Esophagus muscularis mucosa (tissue), 4 donors: ENCODE measurements around the gene UMODL1. TPM values are rescaled to one million over a fixed set of nuclear protein-coding genes. Genes with fewer than 3 reads are reported as not detected.

ENCODE experiments used
- DNase-seq: peaks from one replicate; pipeline ENCODE4 v3.0.0-alpha.2; 2017; ENCODE audit errors: extremely low spot score
- H3K27ac ChIP-seq, 4 donors: fragments of 200-600 bp; sonication (generic); replicated peaks in 1 of 4; 1 replicate in 3 of 4; 2 replicates in 1 of 4; pipeline ENCODE4 v1.5.1; 2016 to 2019; ENCODE audit warnings: mild to moderate bottlenecking in 1 of 4
- H3K27me3 ChIP-seq, 4 donors: fragments of 200-600 bp; sonication (generic); one replicate each; pipeline versions ENCODE4 v1.5.1 to v1.6.0; 2016 to 2019
- H3K36me3 ChIP-seq, 4 donors: fragments of 200-600 bp; sonication (generic); one replicate each; pipeline ENCODE4 v1.5.1; 2016 to 2019
- H3K4me1 ChIP-seq, 4 donors: fragments of 200-600 bp; sonication (generic); one replicate each; pipeline ENCODE4 v1.5.1; 2016 to 2019
- H3K4me3 ChIP-seq, 4 donors: fragments of 200-600 bp; sonication (generic); 1 replicate in 2 of 4; 2 replicates in 2 of 4; pipeline ENCODE4 v1.5.1; 2016 to 2019; ENCODE audit warnings: mild to moderate bottlenecking in 4 of 4, moderate library complexity in 1 of 4
- H3K9me3 ChIP-seq, 4 donors: fragments of 200-600 bp; sonication (generic); 1 replicate in 3 of 4; 2 replicates in 1 of 4; pipeline ENCODE4 v1.5.1; 2016 to 2019
- CTCF ChIP-seq, 3 experiments: fragments of 200-600 bp in 2 of 3; fragments of 450-650 bp in 1 of 3; sonication (generic) in 2 of 3; IDR thresholded peaks; one replicate each; pipeline ENCODE4 v1.5.1; 2017 to 2019; ENCODE audit warnings: antibody characterized with exemption in 3 of 3, mild to moderate bottlenecking in 2 of 3, moderate library complexity in 1 of 3
- EP300 ChIP-seq: sonication (generic); formaldehyde crosslinking; IDR thresholded peaks from one replicate; pipeline ENCODE4 v1.6.1; 2017; ENCODE audit warnings: antibody characterized with exemption
- POLR2A ChIP-seq: fragments of 450-650 bp; IDR thresholded peaks from one replicate; pipeline ENCODE4 v1.6.1; 2017; ENCODE audit warnings: antibody characterized with exemption, moderate library complexity, mild to moderate bottlenecking, low read depth
- POLR2AphosphoS5 ChIP-seq, 2 donors: sonication (generic); formaldehyde crosslinking; IDR thresholded peaks; one replicate each; pipeline ENCODE4 v1.6.1; 2017; ENCODE audit warnings: antibody characterized with exemption in 2 of 2
- WGBS: methylation state at CpG from one replicate; pipeline ENCODE4 v1.1.5; 2018; 5-methylcytosine and 5-hydroxymethylcytosine counted together
- intact Hi-C: fragments of 100-400 bp; cut with DNase I; formaldehyde crosslinking; loops from one replicate; pipeline ENCODE4 v1.15.1; 2023
- total RNA-seq, 4 donors: library from RNA; depleted of rRNA; stranded (reverse); fragments of >200 nt; gene quantifications; one replicate each; pipeline versions ENCODE4 v1.1.0 to v1.2.1, GENCODE V29; 2016

Gene UMODL1
- total RNA-seq, 4 donors from 2014 or later = 0.13 TPM; not detected in 3

GRCh38 chr21:42144679-42145568 lies 73.8 kb downstream of the UMODL1 start:
- no peak for TF ChIP-seq POLR2AphosphoS5 (IDR thresholded peaks at IDR 0.05)
- no peak for TF ChIP-seq EP300
- no peak for TF ChIP-seq POLR2A
- no peak for TF ChIP-seq CTCF (IDR thresholded peaks at IDR 0.05)
- peaks cover 0 to 6% (median 4%) of the 10 kb centered on the region in 4 donors for H3K4me1 ChIP-seq
- no peak overlapping the region for H3K27ac ChIP-seq
- no peak for DNase-seq
- H3K4me3 ChIP-seq = no peak overlapping the region
- WGBS = 82% methylated on average over 4 of the region's 4 CpGs
- no peaks in the 10 kb centered on the region for H3K9me3 ChIP-seq
- peaks cover 0 to 12% (median 0%) of the 10 kb centered on the region in 4 donors for H3K27me3 ChIP-seq
- H3K36me3 ChIP-seq = no peaks in the 10 kb centered on the region
- intact Hi-C loops = loop anchor here (1.0 to 10.0 kb wide), 2 partner anchors 113 to 300 kb away; no protein-coding TSS in a partner anchor

DNA sequence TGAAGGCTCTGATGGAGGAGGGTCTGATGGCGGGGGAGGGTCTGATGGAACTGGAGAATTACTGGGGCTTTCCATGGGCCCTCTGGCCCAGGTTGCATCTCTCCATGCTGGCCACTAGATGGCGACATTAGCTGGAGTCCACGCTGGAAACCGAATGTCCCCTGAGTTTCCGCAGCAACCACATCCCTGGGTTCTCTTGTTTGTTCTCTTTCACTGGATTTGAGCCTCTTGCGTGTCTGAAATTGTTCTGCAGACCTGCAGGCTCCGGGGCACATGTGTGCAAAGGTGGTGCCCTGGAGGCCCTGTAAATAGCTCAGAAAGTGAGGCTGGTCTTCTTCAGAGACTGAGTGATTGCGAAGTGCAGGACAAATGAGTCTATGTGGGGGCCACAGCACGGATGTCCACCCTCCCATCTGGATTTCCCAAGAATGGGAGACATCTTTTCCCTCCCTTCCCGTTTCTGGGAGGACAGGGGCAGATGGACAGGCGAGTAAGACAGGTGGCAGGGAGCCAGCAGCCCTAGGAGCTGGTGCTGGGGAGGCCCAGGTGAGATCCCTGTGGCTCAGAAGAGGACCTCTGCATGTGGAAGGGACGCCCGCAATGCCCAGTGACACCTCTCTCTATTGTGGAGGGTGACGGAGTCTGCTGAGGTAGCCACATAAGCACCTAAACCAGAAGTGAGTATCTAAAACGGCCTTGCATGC lies 74.6 kb downstream of the UMODL1 start:
- DNase-seq = no peak
- H3K4me3 ChIP-seq = no peak overlapping the region
- intact Hi-C loops = loop anchor here (1.0 to 10.0 kb wide), 2 partner anchors 113 to 299 kb away; no protein-coding TSS in a partner anchor
- no peaks in the 10 kb centered on the region for H3K9me3 ChIP-seq
- 22% methylated on average over 11 of the region's 15 CpGs for WGBS
- H3K27me3 ChIP-seq = peaks cover 0 to 12% (median 0%) of the 10 kb centered on the region in 4 donors
- TF ChIP-seq EP300 = no peak
- TF ChIP-seq POLR2AphosphoS5 (IDR thresholded peaks at IDR 0.05) = peak in 1 of 2 donors; percentile 36
- peak; percentile 91 to 96 (median 92) for TF ChIP-seq CTCF (IDR thresholded peaks at IDR 0.05)
- TF ChIP-seq POLR2A = no peak
- no peaks in the 10 kb centered on the region for H3K36me3 ChIP-seq
- H3K27ac ChIP-seq = no peak overlapping the region
- H3K4me1 ChIP-seq = peaks cover 0 to 6% (median 4%) of the 10 kb centered on the region in 4 donors

- Histone ChIP-seq H3K4me1 (peaks cover 0 to 6% (median 4%) of the 10 kb centered on the region in 4 donors), H3K27ac (no peak overlapping the region), H3K36me3 (no peaks in the 10 kb centered on the region), H3K4me3 (no peak overlapping the region), H3K27me3 (peaks cover 0 to 10% (median 0%) of the 10 kb centered on the region in 4 donors), H3K9me3 (no peaks in the 10 kb centered on the region)
- no peak for DNase-seq
- WGBS = 81% methylated on average over 3 of the region's 10 CpGs
- intact Hi-C loops = loop anchor here (10.0 kb wide), 1 partner anchor 298 kb away; no protein-coding TSS in a partner anchor
- TF ChIP-seq POLR2A = no peak
- no peak for TF ChIP-seq POLR2AphosphoS5 (IDR thresholded peaks at IDR 0.05)
Measured at GRCh38 chr21:42146273-42146805, 75.2 kb downstream of the UMODL1 start.

- no peak for DNase-seq
- no peaks in the 10 kb centered on the region for H3K36me3 ChIP-seq
- no peaks in the 10 kb centered on the region for H3K9me3 ChIP-seq
- no peak overlapping the region for H3K27ac ChIP-seq
- H3K4me3 ChIP-seq = no peak overlapping the region
- intact Hi-C loops = loop anchor here (10.0 kb wide), 1 partner anchor 298 kb away; no protein-coding TSS in a partner anchor
- WGBS = 95% methylated on average over 8 of the region's 19 CpGs
- peaks cover 0 to 6% (median 0%) of the 10 kb centered on the region in 4 donors for H3K27me3 ChIP-seq
- peaks cover 0 to 6% (median 4%) of the 10 kb centered on the region in 4 donors for H3K4me1 ChIP-seq
- TF ChIP-seq POLR2AphosphoS5 (IDR thresholded peaks at IDR 0.05) = no peak
- no peak for TF ChIP-seq CTCF (IDR thresholded peaks at IDR 0.05)
- TF ChIP-seq POLR2A = no peak
- TF ChIP-seq EP300 = no peak
Measured at GRCh38 chr21:42146821-42147220, 75.7 kb downstream of the UMODL1 start.
